Erythroblast (primary cell): ENCODE measurements around the gene SH3D19.

Experiments used
- GATA1 ChIP-seq: IDR thresholded peaks from 2 replicates; pipeline ENCODE4 v1.6.1; 2011; ENCODE audit warnings: low read depth, mild to moderate bottlenecking, control low read depth, low read length, moderate library complexity
- POLR2A ChIP-seq: IDR thresholded peaks from 2 replicates; pipeline ENCODE4 v1.6.1; 2011; ENCODE audit warnings: mild to moderate bottlenecking, low read length

GRCh38 chr4:151292038-151292437, 33.4 kb downstream of the SH3D19 start:
- TF ChIP-seq POLR2A: no peak
- TF ChIP-seq GATA1: no peak
